Fibroblast of mammary gland (primary cell): ENCODE results near the gene MRPL55.

Source experiments
- DNase-seq: peaks from one replicate; pipeline ENCODE4 v3.0.0-alpha.2; 2010; ENCODE audit warnings: low read depth
- H3K4me3 ChIP-seq: 2 replicates; pipeline ENCODE4 v1.5.1; 2011; ENCODE audit warnings: low read depth, mild to moderate bottlenecking, low read length, moderate library complexity; ENCODE audit not compliant: control insufficient read depth
- CTCF ChIP-seq: conservative IDR thresholded peaks from 2 replicates; pipeline ENCODE4 v1.5.1; 2011; ENCODE audit warnings: low read depth, low read length, inconsistent platforms; ENCODE audit not compliant: control insufficient read depth, insufficient read depth

The MRPL55 gene

GRCh38 chr1:228090613-228091081 lies 18.5 kb downstream of the MRPL55 start:
- peak; percentile 48 for DNase-seq
- TF ChIP-seq CTCF = no peak
- H3K4me3 ChIP-seq = no peak overlapping the region

- no peak overlapping the region for H3K4me3 ChIP-seq
- no peak for TF ChIP-seq CTCF
- no peak for DNase-seq
These were observed 19.3 kb downstream of the MRPL55 start for GRCh38 chr1:228089519-228090380.

GRCh38 chr1:228088586-228089498 lies 20.3 kb downstream of the MRPL55 start:
- no peak for TF ChIP-seq CTCF
- no peak overlapping the region for H3K4me3 ChIP-seq
- no peak for DNase-seq

GRCh38 chr1:228087771-228088251 lies 21.3 kb downstream of the MRPL55 start:
- peak; percentile 87 for DNase-seq
- TF ChIP-seq CTCF = peak; percentile 9
- H3K4me3 ChIP-seq = no peak overlapping the region

- peak; percentile 81 for DNase-seq
- TF ChIP-seq CTCF = no peak
- H3K4me3 ChIP-seq = peak overlapping the region; percentile 96
These were observed 23.7 kb downstream of the MRPL55 start for GRCh38 chr1:228085287-228085951.

GRCh38 chr1:228084797-228085196 lies 24.3 kb downstream of the MRPL55 start:
- no peak for TF ChIP-seq CTCF
- peak overlapping the region; percentile 96 for H3K4me3 ChIP-seq
- DNase-seq = no peak
